Stomach (tissue), 4 donors: ENCODE measurements around the gene PRSS27.
A peak's percentile ranks its signal among the peaks of the same experiment; 100 is the strongest.
"Not testable (repeated sequence)": the region's sequence is repeated elsewhere in the genome, so short reads cannot be mapped to it uniquely, and the experiment has no call there.

Source experiments
- EP300 ChIP-seq: sonication (generic); formaldehyde crosslinking; IDR thresholded peaks from one replicate; pipeline ENCODE4 v1.6.1; 2017; ENCODE audit warnings: antibody characterized with exemption
- POLR2A ChIP-seq, 4 donors: fragments of 450-650 bp; IDR thresholded peaks; one replicate each; pipeline ENCODE4 v1.6.1; 2016; ENCODE audit warnings: antibody characterized with exemption in 4 of 4, control low read depth in 2 of 4, mild to moderate bottlenecking in 1 of 4, moderate library complexity in 1 of 4
- POLR2AphosphoS5 ChIP-seq, 3 donors: sonication (generic); formaldehyde crosslinking; IDR thresholded peaks; one replicate each; pipeline ENCODE4 v1.6.1; 2016; ENCODE audit warnings: antibody characterized with exemption in 3 of 3
- TF ChIP-seq, protein P1 (sequence below), 7 experiments: fragments of 450-650 bp in 4 of 7; fragments of 200-600 bp in 3 of 7; sonication (generic) in 3 of 7; IDR thresholded peaks; one replicate each; pipeline ENCODE4 v1.5.1; 2016 to 2019; ENCODE audit warnings: antibody characterized with exemption in 7 of 7, control low read depth in 2 of 7, mild to moderate bottlenecking in 1 of 7

DNA sequence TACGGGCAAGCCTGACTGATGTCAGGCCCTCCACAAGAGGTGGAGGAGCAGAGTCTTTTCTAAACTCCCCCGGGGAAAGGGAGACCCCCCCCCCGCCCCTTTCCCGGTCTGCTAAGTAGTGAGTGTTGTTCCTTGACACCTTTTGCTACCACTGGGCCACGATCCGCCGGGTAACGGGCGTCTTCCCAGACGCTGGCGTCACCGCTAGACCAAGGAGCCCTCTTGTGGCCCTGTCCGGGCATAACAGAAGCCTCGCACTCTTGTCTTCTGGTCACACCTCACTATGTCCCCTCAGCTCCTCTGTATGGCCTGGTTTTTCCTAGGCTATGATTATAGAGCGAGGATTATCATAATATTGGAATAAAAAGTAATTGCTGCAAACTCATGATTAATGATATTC is 50.0 kb downstream of the PRSS27 start:
- not testable (repeated sequence) for TF ChIP-seq POLR2A (IDR thresholded peaks at IDR 0.05); POLR2AphosphoS5 (IDR thresholded peaks at IDR 0.05); EP300
- TF ChIP-seq, protein P1, sequence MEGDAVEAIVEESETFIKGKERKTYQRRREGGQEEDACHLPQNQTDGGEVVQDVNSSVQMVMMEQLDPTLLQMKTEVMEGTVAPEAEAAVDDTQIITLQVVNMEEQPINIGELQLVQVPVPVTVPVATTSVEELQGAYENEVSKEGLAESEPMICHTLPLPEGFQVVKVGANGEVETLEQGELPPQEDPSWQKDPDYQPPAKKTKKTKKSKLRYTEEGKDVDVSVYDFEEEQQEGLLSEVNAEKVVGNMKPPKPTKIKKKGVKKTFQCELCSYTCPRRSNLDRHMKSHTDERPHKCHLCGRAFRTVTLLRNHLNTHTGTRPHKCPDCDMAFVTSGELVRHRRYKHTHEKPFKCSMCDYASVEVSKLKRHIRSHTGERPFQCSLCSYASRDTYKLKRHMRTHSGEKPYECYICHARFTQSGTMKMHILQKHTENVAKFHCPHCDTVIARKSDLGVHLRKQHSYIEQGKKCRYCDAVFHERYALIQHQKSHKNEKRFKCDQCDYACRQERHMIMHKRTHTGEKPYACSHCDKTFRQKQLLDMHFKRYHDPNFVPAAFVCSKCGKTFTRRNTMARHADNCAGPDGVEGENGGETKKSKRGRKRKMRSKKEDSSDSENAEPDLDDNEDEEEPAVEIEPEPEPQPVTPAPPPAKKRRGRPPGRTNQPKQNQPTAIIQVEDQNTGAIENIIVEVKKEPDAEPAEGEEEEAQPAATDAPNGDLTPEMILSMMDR (IDR thresholded peaks at IDR 0.05), result peak in 5 of 7 experiments; percentile 42 to 79 (median 57)
